ENCODE measurements around the gene NEMF. TPM values are rescaled to one million over a fixed set of nuclear protein-coding genes. Genes with fewer than 3 reads are reported as not detected.

The NEMF gene
- total RNA-seq, 1 donor from 2014 or later: 41.3 TPM

DNA sequence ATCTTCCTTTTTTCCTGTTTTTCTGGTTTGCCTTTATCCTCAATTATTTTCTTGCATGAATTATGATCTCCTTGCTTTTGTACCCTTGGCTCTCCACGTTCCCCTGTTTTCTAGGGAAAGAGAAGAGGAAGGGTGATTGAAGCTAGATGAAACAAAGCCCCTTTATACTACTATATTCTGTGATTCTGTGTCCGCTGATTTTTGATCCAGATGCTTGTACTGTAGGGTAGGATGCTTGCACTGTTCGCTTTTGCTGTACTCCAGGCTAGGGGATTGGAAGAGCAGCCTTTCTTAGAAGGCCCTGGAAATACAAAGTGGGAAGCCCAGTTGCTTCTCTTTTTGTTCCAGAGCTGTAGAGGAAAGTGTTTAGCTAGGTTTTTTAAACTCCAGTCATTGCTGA lies 119.7 kb downstream of the NEMF start:
- no peak overlapping the region for H3K4me3 ChIP-seq (ENCODE audit: low read depth, low read length)
- TF ChIP-seq, protein P1, sequence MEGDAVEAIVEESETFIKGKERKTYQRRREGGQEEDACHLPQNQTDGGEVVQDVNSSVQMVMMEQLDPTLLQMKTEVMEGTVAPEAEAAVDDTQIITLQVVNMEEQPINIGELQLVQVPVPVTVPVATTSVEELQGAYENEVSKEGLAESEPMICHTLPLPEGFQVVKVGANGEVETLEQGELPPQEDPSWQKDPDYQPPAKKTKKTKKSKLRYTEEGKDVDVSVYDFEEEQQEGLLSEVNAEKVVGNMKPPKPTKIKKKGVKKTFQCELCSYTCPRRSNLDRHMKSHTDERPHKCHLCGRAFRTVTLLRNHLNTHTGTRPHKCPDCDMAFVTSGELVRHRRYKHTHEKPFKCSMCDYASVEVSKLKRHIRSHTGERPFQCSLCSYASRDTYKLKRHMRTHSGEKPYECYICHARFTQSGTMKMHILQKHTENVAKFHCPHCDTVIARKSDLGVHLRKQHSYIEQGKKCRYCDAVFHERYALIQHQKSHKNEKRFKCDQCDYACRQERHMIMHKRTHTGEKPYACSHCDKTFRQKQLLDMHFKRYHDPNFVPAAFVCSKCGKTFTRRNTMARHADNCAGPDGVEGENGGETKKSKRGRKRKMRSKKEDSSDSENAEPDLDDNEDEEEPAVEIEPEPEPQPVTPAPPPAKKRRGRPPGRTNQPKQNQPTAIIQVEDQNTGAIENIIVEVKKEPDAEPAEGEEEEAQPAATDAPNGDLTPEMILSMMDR (conservative IDR thresholded peaks at IDR 0.05; ENCODE audit: low read depth, low read length): no peak
- no peak for DNase-seq (ENCODE audit: low read depth)

Other genes with a start within 250 kb of the NEMF start
- 278 and 384 TPM in 2 replicates for gene RPL36AL, start 232.2 kb downstream of the NEMF start, total RNA-seq
- 51.7 and 68.1 TPM in 2 replicates for gene MGAT2, start 232.0 kb downstream of the NEMF start, total RNA-seq
- 16.1 and 17.1 TPM in 2 replicates for gene DNAAF2, start 217.5 kb downstream of the NEMF start, total RNA-seq
- 22.0 and 36.1 TPM in 2 replicates for gene POLE2, start 164.6 kb downstream of the NEMF start, total RNA-seq
- gene KLHDC1, start 159.7 kb downstream of the NEMF start, total RNA-seq: 0.17 and 0.22 TPM in 2 replicates
- 24.0 and 24.4 TPM in 2 replicates for gene KLHDC2, start 84.6 kb downstream of the NEMF start, total RNA-seq
- gene ARF6, start 40.3 kb upstream of the NEMF start, total RNA-seq: 121 and 122 TPM in 2 replicates